Endothelial cell (in vitro differentiated cells): Measurements from ENCODE around the gene PSMD2. TPM values are rescaled to one million over a fixed set of nuclear protein-coding genes. Genes with fewer than 3 reads are reported as not detected.

Experiments used
- DNase-seq: peaks from one replicate; pipeline ENCODE4 v3.0.0; 2021; ENCODE audit warnings: low spot score
- H3K27ac Mint-ChIP-seq: one replicate; pipeline ENCODE4 v1.8.0; 2021; ENCODE audit warnings: mixed read lengths, inconsistent platforms; ENCODE audit not compliant: unreplicated experiment
- H3K27me3 Mint-ChIP-seq: one replicate; pipeline ENCODE4 v1.8.0; 2021; ENCODE audit warnings: mild to moderate bottlenecking, moderate library complexity, mixed read lengths, inconsistent platforms; ENCODE audit not compliant: unreplicated experiment
- H3K36me3 Mint-ChIP-seq: one replicate; pipeline ENCODE4 v1.8.0; 2021; ENCODE audit warnings: mild to moderate bottlenecking, low read depth, mixed read lengths, inconsistent platforms; ENCODE audit not compliant: unreplicated experiment
- H3K4me1 Mint-ChIP-seq: one replicate; pipeline ENCODE4 v1.8.0; 2021; ENCODE audit warnings: mild to moderate bottlenecking, mixed read lengths, inconsistent platforms; ENCODE audit not compliant: unreplicated experiment
- H3K4me3 Mint-ChIP-seq: one replicate; pipeline ENCODE4 v1.8.0; 2021; ENCODE audit warnings: mild to moderate bottlenecking, mixed read lengths, inconsistent platforms; ENCODE audit not compliant: unreplicated experiment
- H3K9me3 Mint-ChIP-seq: one replicate; pipeline ENCODE4 v1.8.0; 2021; ENCODE audit warnings: mixed read lengths, inconsistent platforms; ENCODE audit not compliant: unreplicated experiment
- total RNA-seq: library from RNA; stranded (reverse); fragmentation: NEBNext Ultra II Directional; extraction: Animal tissue kit (Norgen Biotek cat#: 25700); gene quantifications from one replicate; pipeline ENCODE4 v1.2.1, GENCODE V29; 2021; ENCODE audit not compliant: unreplicated experiment
- TF ChIP-seq, protein P1 (sequence below): fragments of 200-600 bp; sonication (generic); IDR thresholded peaks from one replicate; pipeline ENCODE4 v1.5.0; 2021; ENCODE audit warnings: antibody characterized with exemption; ENCODE audit not compliant: unreplicated experiment

PSMD2 gene
- total RNA-seq, 1 donor from 2014 or later, result 292 TPM

DNA sequence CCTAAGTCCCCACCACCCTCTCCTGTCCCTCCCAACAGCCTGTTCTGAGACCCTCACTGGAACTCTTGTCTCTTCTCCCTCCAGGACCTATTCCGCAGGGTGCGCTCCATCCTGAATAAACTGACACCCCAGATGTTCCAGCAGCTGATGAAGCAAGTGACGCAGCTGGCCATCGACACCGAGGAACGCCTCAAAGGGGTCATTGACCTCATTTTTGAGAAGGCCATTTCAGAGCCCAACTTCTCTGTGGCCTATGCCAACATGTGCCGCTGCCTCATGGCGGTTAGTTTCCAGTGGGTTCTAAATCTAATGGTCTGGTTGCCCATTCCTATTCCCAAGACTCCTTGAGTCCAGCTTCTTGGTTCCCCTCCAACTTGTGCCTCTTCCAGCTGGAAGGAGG is 24.7 kb downstream of the PSMD2 start:
- Mint-ChIP-seq H3K36me3 (peaks cover 86% of the 10 kb centered on the region), H3K27ac (peak overlapping the region; percentile 57), H3K4me1 (peaks cover 8% of the 10 kb centered on the region), H3K4me3 (peak overlapping the region; percentile 67), H3K9me3 (no peaks in the 10 kb centered on the region), H3K27me3 (peaks cover 12% of the 10 kb centered on the region)
- TF ChIP-seq, protein P1, sequence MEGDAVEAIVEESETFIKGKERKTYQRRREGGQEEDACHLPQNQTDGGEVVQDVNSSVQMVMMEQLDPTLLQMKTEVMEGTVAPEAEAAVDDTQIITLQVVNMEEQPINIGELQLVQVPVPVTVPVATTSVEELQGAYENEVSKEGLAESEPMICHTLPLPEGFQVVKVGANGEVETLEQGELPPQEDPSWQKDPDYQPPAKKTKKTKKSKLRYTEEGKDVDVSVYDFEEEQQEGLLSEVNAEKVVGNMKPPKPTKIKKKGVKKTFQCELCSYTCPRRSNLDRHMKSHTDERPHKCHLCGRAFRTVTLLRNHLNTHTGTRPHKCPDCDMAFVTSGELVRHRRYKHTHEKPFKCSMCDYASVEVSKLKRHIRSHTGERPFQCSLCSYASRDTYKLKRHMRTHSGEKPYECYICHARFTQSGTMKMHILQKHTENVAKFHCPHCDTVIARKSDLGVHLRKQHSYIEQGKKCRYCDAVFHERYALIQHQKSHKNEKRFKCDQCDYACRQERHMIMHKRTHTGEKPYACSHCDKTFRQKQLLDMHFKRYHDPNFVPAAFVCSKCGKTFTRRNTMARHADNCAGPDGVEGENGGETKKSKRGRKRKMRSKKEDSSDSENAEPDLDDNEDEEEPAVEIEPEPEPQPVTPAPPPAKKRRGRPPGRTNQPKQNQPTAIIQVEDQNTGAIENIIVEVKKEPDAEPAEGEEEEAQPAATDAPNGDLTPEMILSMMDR, result no peak
- DNase-seq, result no peak

DNA sequence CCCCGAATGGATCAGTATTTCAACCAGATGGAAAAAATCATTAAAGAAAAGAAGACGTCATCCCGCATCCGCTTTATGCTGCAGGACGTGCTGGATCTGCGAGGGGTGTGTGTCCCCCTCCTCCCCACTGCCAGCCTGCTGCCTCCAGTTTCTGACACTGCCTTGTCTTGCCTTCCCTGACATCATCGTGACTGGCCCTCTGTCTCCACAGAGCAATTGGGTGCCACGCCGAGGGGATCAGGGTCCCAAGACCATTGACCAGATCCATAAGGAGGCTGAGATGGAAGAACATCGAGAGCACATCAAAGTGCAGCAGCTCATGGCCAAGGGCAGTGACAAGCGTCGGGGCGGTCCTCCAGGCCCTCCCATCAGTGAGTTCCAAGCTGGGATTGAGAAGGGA is 26.2 kb downstream of the PSMD2 start:
- Mint-ChIP-seq H3K36me3 (peaks cover 87% of the 10 kb centered on the region), H3K9me3 (no peaks in the 10 kb centered on the region), H3K27me3 (peaks cover 9% of the 10 kb centered on the region), H3K27ac (peak overlapping the region; percentile 21), H3K4me3 (peak overlapping the region; percentile 49), H3K4me1 (peaks cover 9% of the 10 kb centered on the region)
- TF ChIP-seq, protein P1, result no peak
- no peak for DNase-seq

DNA sequence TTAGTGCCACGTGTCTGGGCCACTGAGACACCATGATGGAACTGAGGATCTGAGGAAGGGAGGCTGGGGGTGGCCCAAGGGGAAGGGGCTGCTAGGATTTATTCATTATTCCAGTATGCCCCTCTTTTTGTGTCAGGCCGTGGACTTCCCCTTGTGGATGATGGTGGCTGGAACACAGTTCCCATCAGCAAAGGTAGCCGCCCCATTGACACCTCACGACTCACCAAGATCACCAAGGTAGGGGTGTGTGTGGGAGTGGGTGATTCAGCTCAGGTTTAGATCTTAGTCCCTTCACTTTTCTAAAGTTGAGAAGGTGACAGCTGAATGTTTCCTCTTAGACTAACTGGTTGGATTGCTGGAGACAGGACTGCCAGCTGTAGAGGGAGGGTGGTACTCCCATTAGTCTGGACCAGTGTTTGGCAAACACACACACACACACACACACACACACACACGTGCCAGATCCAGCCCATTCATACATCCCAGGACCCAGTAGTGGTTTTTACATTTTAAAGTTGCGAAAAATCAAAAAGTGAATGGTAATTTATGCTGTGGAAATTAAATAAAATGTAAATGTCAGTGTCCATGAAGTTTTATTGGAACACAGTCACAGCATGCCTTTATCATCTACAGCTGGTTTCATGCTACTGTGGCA is 26.8 kb downstream of the PSMD2 start:
- Mint-ChIP-seq H3K4me3 (no peak overlapping the region), H3K27me3 (peaks cover 9% of the 10 kb centered on the region), H3K36me3 (peaks cover 82% of the 10 kb centered on the region), H3K9me3 (no peaks in the 10 kb centered on the region), H3K4me1 (peaks cover 7% of the 10 kb centered on the region), H3K27ac (peak overlapping the region; percentile 48)
- TF ChIP-seq, protein P1, result no peak
- no peak for DNase-seq

DNA sequence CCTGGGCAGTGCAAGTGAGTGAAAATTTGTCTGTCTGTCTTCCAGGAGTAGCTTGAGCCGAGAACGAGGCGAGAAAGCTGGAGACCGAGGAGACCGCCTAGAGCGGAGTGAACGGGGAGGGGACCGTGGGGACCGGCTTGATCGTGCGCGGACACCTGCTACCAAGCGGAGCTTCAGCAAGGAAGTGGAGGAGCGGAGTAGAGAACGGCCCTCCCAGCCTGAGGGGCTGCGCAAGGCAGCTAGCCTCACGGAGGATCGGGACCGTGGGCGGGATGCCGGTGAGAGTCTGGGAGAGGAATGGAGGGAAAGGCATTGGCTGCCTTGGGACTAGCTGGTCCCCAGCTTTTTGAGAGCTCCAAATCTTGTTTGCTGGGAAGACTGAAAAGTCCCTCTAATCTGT is 28.1 kb downstream of the PSMD2 start:
- Mint-ChIP-seq H3K36me3 (peaks cover 80% of the 10 kb centered on the region), H3K9me3 (no peaks in the 10 kb centered on the region), H3K27me3 (peaks cover 15% of the 10 kb centered on the region), H3K27ac (no peak overlapping the region), H3K4me3 (peak overlapping the region; percentile 79), H3K4me1 (peaks cover 18% of the 10 kb centered on the region)
- TF ChIP-seq, protein P1, result no peak
- no peak for DNase-seq

DNA sequence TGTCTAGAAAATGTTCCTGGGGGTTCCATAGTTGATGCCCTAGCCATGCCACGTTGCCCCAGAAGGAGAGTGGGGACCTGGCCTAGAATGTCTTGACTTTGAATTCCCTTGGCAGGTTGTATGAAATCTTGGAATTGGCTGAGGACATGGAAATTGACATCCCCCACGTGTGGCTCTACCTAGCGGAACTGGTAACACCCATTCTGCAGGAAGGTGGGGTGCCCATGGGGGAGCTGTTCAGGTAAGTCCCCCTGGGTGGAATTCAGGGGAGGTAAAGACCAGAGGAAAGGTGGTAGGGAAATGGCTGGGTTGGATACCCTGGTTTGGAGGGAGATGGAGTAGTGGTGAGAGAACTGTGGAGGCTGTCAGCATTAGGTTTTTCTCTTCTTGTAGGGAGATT is 29.5 kb downstream of the PSMD2 start:
- H3K4me1 Mint-ChIP-seq, result peaks cover 32% of the 10 kb centered on the region
- DNase-seq, result no peak
- H3K36me3 Mint-ChIP-seq, result peaks cover 81% of the 10 kb centered on the region

More for the DNA sequence above, 29.5 kb downstream of the PSMD2 start:
- Mint-ChIP-seq H3K27ac (no peak overlapping the region), H3K27me3 (peaks cover 18% of the 10 kb centered on the region), H3K9me3 (no peaks in the 10 kb centered on the region), H3K4me3 (no peak overlapping the region)
- TF ChIP-seq, protein P1, result no peak
